Tibial nerve (tissue), 4 donors: ENCODE data around the gene BMAL1. TPM values are rescaled to one million over a fixed set of nuclear protein-coding genes. Genes with fewer than 3 reads are reported as not detected.
"Not testable (repeated sequence)": the region's sequence is repeated elsewhere in the genome, so short reads cannot be mapped to it uniquely, and the experiment has no call there.

Source experiments
- DNase-seq, 2 donors: peaks; one replicate each; pipeline ENCODE4 v3.0.0-alpha.2; 2019; ENCODE audit warnings: low spot score in 2 of 2
- H3K27ac ChIP-seq, 4 donors: fragments of 200-600 bp; sonication (generic) in 3 of 4; one replicate each; pipeline ENCODE4 v1.5.1; 2017 to 2019; ENCODE audit warnings: mild to moderate bottlenecking in 1 of 4
- H3K27me3 ChIP-seq, 2 donors: fragments of 200-600 bp; sonication (generic) in 1 of 2; one replicate each; pipeline versions ENCODE4 v1.5.1 to v1.6.0; 2017 to 2019
- H3K36me3 ChIP-seq, 3 donors: fragments of 200-600 bp; sonication (generic); one replicate each; pipeline ENCODE4 v1.5.1; 2018 to 2019
- H3K4me1 ChIP-seq, 4 donors: fragments of 200-600 bp; sonication (generic) in 3 of 4; one replicate each; pipeline ENCODE4 v1.5.1; 2017 to 2019
- H3K4me3 ChIP-seq, 4 donors: fragments of 200-600 bp; sonication (generic) in 3 of 4; one replicate each; pipeline ENCODE4 v1.5.1; 2017 to 2019; ENCODE audit warnings: mild to moderate bottlenecking in 1 of 4, moderate library complexity in 1 of 4
- H3K9me3 ChIP-seq, 4 donors: fragments of 200-600 bp; sonication (generic) in 3 of 4; one replicate each; pipeline ENCODE4 v1.5.1; 2017 to 2019
- CTCF ChIP-seq, 5 experiments: fragments of 200-600 bp in 3 of 5; fragments of 450-650 bp in 2 of 5; sonication (generic) in 3 of 5; IDR thresholded peaks; one replicate each; pipeline ENCODE4 v1.5.1; 2016 to 2019; ENCODE audit warnings: antibody characterized with exemption in 5 of 5, mild to moderate bottlenecking in 3 of 5, moderate library complexity in 2 of 5
- EP300 ChIP-seq, 2 donors: sonication (generic); formaldehyde crosslinking; IDR thresholded peaks; one replicate each; pipeline ENCODE4 v1.6.1; 2017; ENCODE audit warnings: antibody characterized with exemption in 2 of 2, mild to moderate bottlenecking in 1 of 2
- POLR2A ChIP-seq, 2 donors: fragments of 450-650 bp; IDR thresholded peaks; one replicate each; pipeline ENCODE4 v1.6.1; 2017; ENCODE audit warnings: antibody characterized with exemption in 2 of 2, mild to moderate bottlenecking in 2 of 2, moderate library complexity in 2 of 2
- WGBS, 2 donors: methylation state at CpG; one replicate each; pipeline ENCODE4 v1.1.5; 2018; 5-methylcytosine and 5-hydroxymethylcytosine counted together
- total RNA-seq, 4 donors: library from RNA; depleted of rRNA; stranded (reverse); fragments of >200 nt; gene quantifications; one replicate each; pipeline ENCODE4 v1.1.0, GENCODE V29; 2016

The BMAL1 gene
- total RNA-seq, 4 donors from 2014 or later: 34.5 to 61.2 (median 58.0) TPM

GRCh38 chr11:13429288-13429687 is 151.7 kb downstream of the BMAL1 start:
- Histone ChIP-seq H3K36me3 (peaks cover 0 to 13% (median 0%) of the 10 kb centered on the region in 3 donors), H3K4me3 (no peak overlapping the region), H3K4me1 (peaks cover 0 to 6% (median 0%) of the 10 kb centered on the region in 4 donors), H3K9me3 (peaks cover 0 to 37% (median 6%) of the 10 kb centered on the region in 4 donors), H3K27ac (no peak overlapping the region), H3K27me3 (no peaks in the 10 kb centered on the region)
- TF ChIP-seq EP300 (IDR thresholded peaks at IDR 0.05): no peak
- WGBS, 2 donors: 0 to 98% methylated on average over 1 of the region's 1 CpG
- DNase-seq: no peak

GRCh38 chr11:13429836-13430235 is 152.2 kb downstream of the BMAL1 start:
- TF ChIP-seq CTCF (IDR thresholded peaks at IDR 0.05): no peak
- TF ChIP-seq EP300 (IDR thresholded peaks at IDR 0.05): no peak
- H3K27ac ChIP-seq: no peak overlapping the region
- H3K9me3 ChIP-seq: peaks cover 0 to 37% (median 6%) of the 10 kb centered on the region in 4 donors
- H3K4me1 ChIP-seq: peaks cover 0 to under 1% (median 0%) of the 10 kb centered on the region in 4 donors
- no peak for DNase-seq
- 97 to 98% methylated on average over 3 of the region's 3 CpGs for WGBS, 2 donors
- peaks cover 0 to 13% (median 0%) of the 10 kb centered on the region in 3 donors for H3K36me3 ChIP-seq
- H3K27me3 ChIP-seq: no peaks in the 10 kb centered on the region
- H3K4me3 ChIP-seq: no peak overlapping the region

- Histone ChIP-seq H3K36me3 (peaks cover 0 to 13% (median 0%) of the 10 kb centered on the region in 3 donors), H3K4me1 (no peaks in the 10 kb centered on the region), H3K9me3 (peaks cover 0 to 11% (median 3%) of the 10 kb centered on the region in 4 donors), H3K4me3 (no peak overlapping the region), H3K27me3 (no peaks in the 10 kb centered on the region), H3K27ac (no peak overlapping the region)
- no peak for DNase-seq
- no peak for TF ChIP-seq CTCF (IDR thresholded peaks at IDR 0.05)
- no peak for TF ChIP-seq POLR2A (IDR thresholded peaks at IDR 0.05)
- no peak for TF ChIP-seq EP300 (IDR thresholded peaks at IDR 0.05)
- WGBS, 2 donors: 95 to 96% methylated on average over 2 of the region's 2 CpGs
These were observed 155.8 kb downstream of the BMAL1 start for GRCh38 chr11:13433437-13433836.

DNA sequence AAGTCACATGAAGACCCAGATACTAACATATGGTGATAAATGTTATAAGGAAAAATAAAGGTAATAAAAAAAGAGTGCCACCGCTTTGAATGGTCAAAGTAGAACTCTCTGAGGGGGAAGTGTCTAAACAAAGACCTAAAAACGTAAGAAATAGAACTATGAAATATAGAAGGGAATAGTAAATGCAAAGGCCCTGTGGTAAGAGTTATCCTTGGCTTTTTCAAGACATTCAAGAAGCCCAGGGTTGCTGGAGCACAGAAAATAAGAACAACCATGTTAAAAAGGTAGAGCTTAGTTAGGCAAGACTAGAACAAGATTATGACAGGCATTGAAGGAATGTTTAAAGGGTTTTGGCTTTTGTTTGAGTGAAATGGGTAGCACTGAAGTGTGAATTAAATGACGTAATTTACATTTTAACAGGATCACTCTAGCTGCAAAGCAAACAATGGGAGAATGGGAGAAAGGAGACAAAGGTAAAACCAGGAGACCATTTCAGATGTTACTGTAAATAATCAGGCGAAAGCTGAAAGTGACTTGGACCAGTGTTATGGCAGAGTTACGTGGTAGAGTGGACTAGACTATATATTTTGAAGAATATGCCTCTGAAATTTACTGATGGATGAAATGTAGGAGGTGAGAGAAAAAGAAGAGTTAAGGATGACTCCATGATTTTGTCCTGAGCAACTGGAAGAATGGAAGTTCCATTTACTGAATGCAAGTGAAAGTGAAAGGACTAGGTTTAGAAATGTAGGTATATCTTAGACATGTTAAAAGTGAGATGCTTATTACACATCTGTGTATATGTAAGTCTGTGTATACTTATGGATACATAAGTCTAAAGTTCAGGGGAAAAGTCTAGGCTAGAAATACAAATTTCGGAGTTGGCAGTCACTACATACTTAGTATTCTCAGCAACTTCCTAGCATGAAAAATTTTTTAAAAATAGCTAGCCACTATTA is 156.9 kb downstream of the BMAL1 start:
- H3K36me3 ChIP-seq: peaks cover 0 to 11% (median 0%) of the 10 kb centered on the region in 3 donors
- no peak overlapping the region for H3K4me3 ChIP-seq
- no peak overlapping the region for H3K27ac ChIP-seq
- 93 to 94% methylated on average over 6 of the region's 6 CpGs for WGBS, 2 donors
- no peaks in the 10 kb centered on the region for H3K27me3 ChIP-seq
- H3K4me1 ChIP-seq: peaks cover 0 to 2% (median 0%) of the 10 kb centered on the region in 4 donors
- DNase-seq: no peak
- H3K9me3 ChIP-seq: no peaks in the 10 kb centered on the region
- TF ChIP-seq CTCF (IDR thresholded peaks at IDR 0.05): no peak
- TF ChIP-seq EP300 (IDR thresholded peaks at IDR 0.05): no peak
- TF ChIP-seq POLR2A (IDR thresholded peaks at IDR 0.05): no peak

DNA sequence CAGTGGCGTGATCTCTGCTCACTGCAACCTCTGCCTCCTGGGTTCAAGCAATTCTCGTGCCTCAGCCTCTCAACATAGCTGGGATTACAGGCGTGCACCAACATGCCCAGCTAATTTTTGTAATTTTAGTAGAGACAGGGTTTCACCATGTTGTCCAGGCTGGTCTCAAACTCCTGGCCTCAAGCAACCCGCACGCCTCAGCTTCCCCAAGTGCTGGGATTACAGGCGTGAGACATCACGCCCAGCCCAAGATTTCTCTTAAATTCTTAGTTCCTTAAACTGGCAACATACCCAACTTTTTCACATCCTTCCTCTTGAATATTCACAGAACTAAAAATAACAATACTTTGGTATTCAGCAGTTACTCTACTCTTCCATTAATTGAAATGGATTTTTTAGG is 159.2 kb downstream of the BMAL1 start:
- not testable (repeated sequence) for H3K27me3 ChIP-seq, H3K27ac ChIP-seq, H3K9me3 ChIP-seq, H3K4me3 ChIP-seq, DNase-seq, H3K36me3 ChIP-seq
- 90 to 94% methylated on average over 7 of the region's 7 CpGs for WGBS, 2 donors
- H3K4me1 ChIP-seq: peaks cover 0 to 17% (median 0%) of the 10 kb centered on the region in 4 donors

Other genes with a start within 250 kb of the BMAL1 start
- gene BTBD10, start 185.4 kb downstream of the BMAL1 start, total RNA-seq: 10 to 100 TPM; 29.8 to 37.0 (median 33.7) TPM
- not detected for gene PTH, start 218.2 kb downstream of the BMAL1 start, total RNA-seq